HG03175 (cell line): ENCODE results near the gene CLEC11A.

ENCODE experiments used
- ATAC-seq: cut with Tn5 transposase; IDR thresholded peaks from one replicate; pipeline ENCODE4 v1.9.1; 2021; ENCODE audit warnings: mild to moderate bottlenecking, moderate library complexity; ENCODE audit not compliant: unreplicated experiment

The CLEC11A gene

GRCh38 chr19:50703915-50704796 is 19.0 kb upstream of the CLEC11A start:
- no peak for ATAC-seq

- ATAC-seq, result no peak
Measured at GRCh38 chr19:50705422-50706019, 17.6 kb upstream of the CLEC11A start.

GRCh38 chr19:50706387-50706786 is 16.8 kb upstream of the CLEC11A start:
- ATAC-seq, result no peak

- ATAC-seq, result no peak
Measured at GRCh38 chr19:50708179-50708879, 14.8 kb upstream of the CLEC11A start.

- no peak for ATAC-seq
Measured at GRCh38 chr19:50710094-50710493, 13.1 kb upstream of the CLEC11A start.

- no peak for ATAC-seq
Measured at GRCh38 chr19:50710612-50711011, 12.6 kb upstream of the CLEC11A start.

- no peak for ATAC-seq
Measured at GRCh38 chr19:50711196-50711595, 12.0 kb upstream of the CLEC11A start.

GRCh38 chr19:50711805-50712204 is 11.4 kb upstream of the CLEC11A start:
- ATAC-seq, result no peak

GRCh38 chr19:50712833-50713232 is 10.3 kb upstream of the CLEC11A start:
- ATAC-seq, result no peak

GRCh38 chr19:50713556-50714236 is 9.5 kb upstream of the CLEC11A start:
- ATAC-seq, result no peak

- ATAC-seq, result no peak
Measured at GRCh38 chr19:50716178-50717025, 6.8 kb upstream of the CLEC11A start.

- ATAC-seq, result no peak
Measured at GRCh38 chr19:50717026-50717723, 6.0 kb upstream of the CLEC11A start.

GRCh38 chr19:50717891-50718254 is 5.3 kb upstream of the CLEC11A start:
- ATAC-seq, result no peak

- no peak for ATAC-seq
Measured at GRCh38 chr19:50718255-50719118, 4.7 kb upstream of the CLEC11A start.

- no peak for ATAC-seq
Measured at GRCh38 chr19:50719119-50719435, 4.1 kb upstream of the CLEC11A start.

- no peak for ATAC-seq
Measured at GRCh38 chr19:50719566-50719965, 3.6 kb upstream of the CLEC11A start, which contains the start of gene SHANK1. SHANK1 (minus strand) TSS chr19:50719802; CDS start chr19:50716919, 2,883 bp downstream.

GRCh38 chr19:50720181-50720920 is 2.8 kb upstream of the CLEC11A start:
- ATAC-seq, result no peak

- ATAC-seq, result no peak
Measured at GRCh38 chr19:50720921-50721381, 2.2 kb upstream of the CLEC11A start.
